DND-41 (cell line): ENCODE measurements around the gene TBX6.
A peak's percentile ranks its signal among the peaks of the same experiment; 100 is the strongest.

ENCODE experiments used
- ATAC-seq: fragments of 200-7000 bp; cut with Tn5 transposase; 3 replicates; pipeline ENCODE4 v1.9.1; 2021; ENCODE audit warnings: low read depth; ENCODE audit not compliant: insufficient read depth
- DNase-seq: peaks from one replicate; pipeline ENCODE4 v3.0.0-alpha.2; 2020
- H2AFZ ChIP-seq: 2 replicates; pipeline ENCODE4 v1.6.0; 2012; ENCODE audit warnings: low read depth, low read length
- H3K27ac ChIP-seq: 2 replicates; pipeline ENCODE4 v1.5.1; 2012; ENCODE audit warnings: low read length, inconsistent platforms
- H3K27me3 ChIP-seq: fragments of 200-600 bp; sonication (generic); 2 replicates; pipeline ENCODE4 v1.6.0; 2012; ENCODE audit warnings: low read length, mild to moderate bottlenecking, inconsistent platforms; ENCODE audit not compliant: insufficient read depth, poor library complexity
- H3K36me3 ChIP-seq: 2 replicates; pipeline ENCODE4 v1.5.1; 2012; ENCODE audit warnings: low read length, inconsistent platforms; ENCODE audit not compliant: insufficient read depth
- H3K4me1 ChIP-seq: 2 replicates; pipeline ENCODE4 v1.5.1; 2012; ENCODE audit warnings: mild to moderate bottlenecking, low read length; ENCODE audit not compliant: insufficient read depth
- H3K4me2 ChIP-seq: 2 replicates; pipeline ENCODE4 v1.6.0; 2012; ENCODE audit warnings: mild to moderate bottlenecking, moderate library complexity, low read length, inconsistent platforms; ENCODE audit not compliant: insufficient read depth
- H3K4me3 ChIP-seq, 2 experiments: fragments of 200-600 bp in 1 of 2; shearing (Covaris generic) in 1 of 2; 2 replicates each; pipeline ENCODE4 v1.5.1; 2012 to 2016; ENCODE audit warnings: inconsistent platforms in 2 of 2, low read length in 2 of 2, mild to moderate bottlenecking in 2 of 2, low read depth in 1 of 2, moderate library complexity in 1 of 2
- H3K79me2 ChIP-seq: 2 replicates; pipeline ENCODE4 v1.6.0; 2012; ENCODE audit warnings: low read length, inconsistent platforms; ENCODE audit not compliant: insufficient read depth
- H3K9ac ChIP-seq: 2 replicates; pipeline ENCODE4 v1.6.0; 2012; ENCODE audit warnings: low read depth, mild to moderate bottlenecking, inconsistent platforms, low read length, moderate library complexity
- H3K9me3 ChIP-seq: 2 replicates; pipeline ENCODE4 v1.5.1; 2012; ENCODE audit warnings: low read length, moderate library complexity, mild to moderate bottlenecking, inconsistent platforms; ENCODE audit not compliant: insufficient read depth, severe bottlenecking
- H4K20me1 ChIP-seq: 2 replicates; pipeline ENCODE4 v1.6.0; 2012; ENCODE audit warnings: low read length; ENCODE audit not compliant: insufficient read depth
- EZH2 ChIP-seq: IDR thresholded peaks from 3 replicates; pipeline ENCODE4 v1.6.1; 2012; ENCODE audit warnings: borderline replicate concordance, low read depth, mild to moderate bottlenecking, moderate library complexity, low read length, inconsistent platforms; ENCODE audit not compliant: severe bottlenecking
- TF ChIP-seq, protein P1 (sequence below): IDR thresholded peaks from 2 replicates; pipeline ENCODE4 v1.5.1; 2012; ENCODE audit warnings: borderline replicate concordance, low read length, moderate library complexity, mild to moderate bottlenecking; ENCODE audit not compliant: poor library complexity, severe bottlenecking; ENCODE audit errors: extremely low read depth

Gene TBX6

DNA sequence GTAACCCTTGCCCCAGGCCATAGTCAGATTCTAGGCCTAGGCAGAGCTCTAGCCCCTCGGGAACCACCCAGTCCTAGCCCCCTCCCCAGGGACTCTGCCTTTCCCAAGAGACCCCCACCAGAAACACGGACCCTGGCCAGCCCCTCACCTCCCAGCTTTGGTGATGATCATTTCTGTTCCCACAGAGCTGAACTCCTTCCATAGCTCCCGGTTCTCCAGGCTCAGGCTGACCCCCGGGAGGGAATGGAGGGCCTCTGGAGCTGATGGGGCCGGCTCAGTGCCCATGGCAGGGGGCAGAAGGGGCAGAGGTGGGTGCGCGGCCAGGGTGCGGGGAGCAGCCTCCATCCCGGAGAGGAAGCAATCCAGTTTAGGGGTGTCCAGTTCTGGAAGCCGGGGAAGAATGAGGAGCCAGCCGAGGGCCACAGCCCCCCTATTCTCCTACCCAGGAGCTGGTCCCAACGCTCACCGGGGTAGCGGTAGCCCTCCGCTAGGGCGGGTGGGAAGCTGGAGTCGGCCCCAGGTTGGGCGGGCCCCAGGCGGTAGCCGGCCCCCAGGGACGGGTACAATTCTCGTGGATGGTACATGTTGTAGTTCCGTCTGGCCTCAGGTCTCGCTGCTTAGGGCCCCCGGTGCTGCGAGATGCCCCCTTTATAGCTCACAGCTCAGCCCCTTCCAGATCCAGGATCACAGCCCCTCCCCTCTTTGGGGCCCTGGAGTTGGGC lies 953 bp downstream of the TBX6 start:
- H3K36me3 ChIP-seq, result peaks cover 8% of the 10 kb centered on the region; the same call in 1 of the 2 replicates
- ATAC-seq, result no peak
- H3K9me3 ChIP-seq, result no peaks in the 10 kb centered on the region
- peak overlapping the region; percentile 96 for H2AFZ ChIP-seq
- no peak for DNase-seq
- H3K27ac ChIP-seq, result no peak overlapping the region; the same call in 1 of the 2 replicates
- peaks cover 7% of the 10 kb centered on the region for H3K79me2 ChIP-seq
- H3K4me2 ChIP-seq, result peak overlapping the region; percentile 78; the same call in 1 of the 2 replicates
- H4K20me1 ChIP-seq, result peaks cover 3% of the 10 kb centered on the region; the same call in 1 of the 2 replicates
- no peak for TF ChIP-seq EZH2
- TF ChIP-seq, protein P1, sequence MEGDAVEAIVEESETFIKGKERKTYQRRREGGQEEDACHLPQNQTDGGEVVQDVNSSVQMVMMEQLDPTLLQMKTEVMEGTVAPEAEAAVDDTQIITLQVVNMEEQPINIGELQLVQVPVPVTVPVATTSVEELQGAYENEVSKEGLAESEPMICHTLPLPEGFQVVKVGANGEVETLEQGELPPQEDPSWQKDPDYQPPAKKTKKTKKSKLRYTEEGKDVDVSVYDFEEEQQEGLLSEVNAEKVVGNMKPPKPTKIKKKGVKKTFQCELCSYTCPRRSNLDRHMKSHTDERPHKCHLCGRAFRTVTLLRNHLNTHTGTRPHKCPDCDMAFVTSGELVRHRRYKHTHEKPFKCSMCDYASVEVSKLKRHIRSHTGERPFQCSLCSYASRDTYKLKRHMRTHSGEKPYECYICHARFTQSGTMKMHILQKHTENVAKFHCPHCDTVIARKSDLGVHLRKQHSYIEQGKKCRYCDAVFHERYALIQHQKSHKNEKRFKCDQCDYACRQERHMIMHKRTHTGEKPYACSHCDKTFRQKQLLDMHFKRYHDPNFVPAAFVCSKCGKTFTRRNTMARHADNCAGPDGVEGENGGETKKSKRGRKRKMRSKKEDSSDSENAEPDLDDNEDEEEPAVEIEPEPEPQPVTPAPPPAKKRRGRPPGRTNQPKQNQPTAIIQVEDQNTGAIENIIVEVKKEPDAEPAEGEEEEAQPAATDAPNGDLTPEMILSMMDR, result no peak
- peaks cover 43% of the 10 kb centered on the region for H3K4me1 ChIP-seq
- no peak overlapping the region; a peak in 1 of 4 replicates for H3K4me3 ChIP-seq
- H3K27me3 ChIP-seq, result no peaks in the 10 kb centered on the region
- peak overlapping the region; percentile 62; the same call in 1 of the 2 replicates for H3K9ac ChIP-seq

DNA sequence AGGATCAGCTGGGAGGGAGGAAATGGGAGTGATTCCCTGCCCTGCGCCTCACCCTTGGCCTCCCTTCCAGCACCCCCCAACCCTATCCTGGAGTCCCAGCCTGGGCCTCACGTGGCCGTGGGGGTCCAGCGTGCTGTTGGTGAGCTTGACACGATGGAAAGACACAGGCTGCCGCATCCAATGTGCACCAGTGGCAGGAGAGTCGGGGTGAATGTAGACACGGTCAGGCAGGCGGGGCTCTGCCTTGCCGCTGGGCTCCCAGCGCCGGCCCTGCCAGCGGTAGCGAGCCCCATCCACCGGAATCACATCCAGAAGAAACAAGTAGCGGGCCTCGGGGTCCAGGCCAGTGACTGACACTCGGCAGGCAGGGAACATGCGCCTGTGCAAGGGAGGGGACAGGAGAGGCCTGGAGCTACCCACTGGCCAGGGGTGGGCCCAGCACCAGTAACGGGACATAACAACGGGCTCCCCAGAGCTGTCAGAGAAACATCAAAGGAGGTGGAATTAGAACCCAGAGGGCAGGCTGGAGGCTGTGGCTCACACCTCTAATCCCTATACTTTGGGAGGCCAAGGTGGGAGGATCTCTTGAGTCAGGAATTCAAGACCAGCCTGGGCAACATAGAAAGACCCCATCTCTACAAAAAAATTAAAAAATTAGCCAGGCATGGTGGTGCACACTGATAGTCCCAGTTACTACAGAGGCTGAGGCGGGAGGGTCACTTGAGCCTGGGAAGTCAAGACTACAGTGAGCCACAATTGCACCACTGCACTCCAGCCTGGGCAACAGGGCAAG lies 2.7 kb downstream of the TBX6 start:
- TF ChIP-seq, protein P1, result no peak
- no peak for TF ChIP-seq EZH2
- Histone ChIP-seq H3K27me3 (no peaks in the 10 kb centered on the region), H2AFZ (no peak overlapping the region), H3K9me3 (no peaks in the 10 kb centered on the region), H3K27ac (no peak overlapping the region), H3K4me1 (peaks cover 30% of the 10 kb centered on the region), H3K9ac (no peak overlapping the region), H3K4me3 (no peak overlapping the region), H3K36me3 (peaks cover 19% of the 10 kb centered on the region), H3K4me2 (no peak overlapping the region), H4K20me1 (peaks cover 3% of the 10 kb centered on the region; the same call in 1 of the 2 replicates), H3K79me2 (0 out of 2 replicates have a peak, but pooled peaks cover 4% of the 10 kb centered on the region)
- ATAC-seq (no peak), DNase-seq (no peak)

DNA sequence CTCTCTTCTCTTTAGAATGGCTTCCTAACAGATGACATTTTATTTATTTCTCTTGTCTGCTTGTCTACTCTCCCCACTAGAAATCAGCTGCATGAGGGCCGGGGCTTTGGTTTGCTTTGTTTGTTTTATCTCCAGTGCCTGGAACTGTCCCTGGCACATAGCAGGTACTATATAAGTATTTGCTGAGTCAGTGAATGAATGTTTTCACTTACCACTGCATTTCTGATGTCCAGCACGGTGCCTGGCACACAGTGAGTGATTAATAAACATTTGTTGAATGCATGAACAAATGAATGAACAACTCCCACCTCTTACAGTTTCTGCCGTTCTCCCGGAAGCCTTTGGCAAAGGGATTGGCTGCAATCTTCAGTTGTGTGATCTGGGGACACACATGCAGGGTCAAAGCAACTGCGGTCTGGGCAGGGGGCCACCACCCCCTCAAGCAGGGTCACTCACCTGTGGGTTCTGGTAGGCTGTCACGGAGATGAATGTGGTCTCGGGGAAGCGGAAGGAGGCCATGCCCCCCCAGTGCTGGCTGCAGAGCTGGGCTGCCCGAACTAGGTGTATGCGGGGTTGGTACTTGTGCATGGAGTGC lies 3.4 kb downstream of the TBX6 start:
- no peak overlapping the region for H3K4me3 ChIP-seq
- H4K20me1 ChIP-seq, result peaks cover 3% of the 10 kb centered on the region; the same call in 1 of the 2 replicates
- H3K27me3 ChIP-seq, result no peaks in the 10 kb centered on the region
- no peak for DNase-seq
- H3K9me3 ChIP-seq, result no peaks in the 10 kb centered on the region
- H3K36me3 ChIP-seq, result peaks cover 26% of the 10 kb centered on the region
- no peak overlapping the region for H2AFZ ChIP-seq
- peaks cover 30% of the 10 kb centered on the region for H3K4me1 ChIP-seq
- H3K79me2 ChIP-seq, result 0 out of 2 replicates have a peak, but pooled peaks cover 4% of the 10 kb centered on the region
- ATAC-seq, result no peak
- no peak overlapping the region for H3K9ac ChIP-seq
- H3K4me2 ChIP-seq, result no peak overlapping the region
- no peak for TF ChIP-seq EZH2
- TF ChIP-seq, protein P1, result no peak
- H3K27ac ChIP-seq, result no peak overlapping the region
